ENCODE data around the gene HACD3.
"Not testable (repeated sequence)": the region's sequence is repeated elsewhere in the genome, so short reads cannot be mapped to it uniquely, and the experiment has no call there.

HACD3 gene

DNA sequence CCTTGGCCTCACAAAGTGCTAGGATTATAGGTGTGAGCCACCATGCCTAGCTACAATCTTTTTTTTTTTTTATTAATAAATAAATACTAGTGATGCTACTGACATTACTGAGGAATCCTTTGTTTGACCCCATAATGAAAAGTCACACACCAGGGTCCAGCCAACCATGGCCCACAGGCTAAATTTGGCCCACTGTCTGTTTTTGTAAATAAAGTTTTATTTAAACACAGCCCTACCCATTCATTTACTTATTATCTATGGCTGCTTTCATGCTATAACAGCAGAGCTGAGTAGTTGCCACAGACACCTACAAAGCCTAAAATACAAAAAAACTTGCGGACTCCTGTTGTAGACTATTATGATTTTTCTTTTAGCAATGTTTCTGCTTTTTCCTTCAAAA, 73.3 kb downstream of the HACD3 start:
- no peak for DNase-seq

GRCh38 chr15:65610871-65611718, 80.8 kb downstream of the HACD3 start, which contains the start of gene INTS14:
Gene INTS14 (minus strand): TSS chr15:65611131. CDS start chr15:65607380, 3,751 bp downstream.
- peak; percentile 98 to 99 for DNase-seq

GRCh38 chr15:65611888-65612615, 81.8 kb downstream of the HACD3 start:
- no peak for DNase-seq

DNA sequence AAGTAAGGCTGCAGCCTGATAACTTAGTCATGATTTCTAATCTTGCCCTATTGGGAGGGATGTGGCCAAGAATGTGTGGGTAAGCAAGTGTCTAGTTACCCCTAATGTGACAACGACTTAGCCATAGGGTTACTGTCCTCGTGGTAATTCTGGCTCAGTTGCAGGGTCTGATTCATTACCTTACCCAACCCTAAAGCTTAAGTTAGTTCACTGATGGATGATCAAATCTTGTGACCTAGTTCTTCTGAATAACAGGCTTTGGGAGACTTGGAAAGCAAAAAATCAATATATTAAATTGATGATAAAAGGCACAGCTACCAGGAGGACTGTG, 82.3 kb downstream of the HACD3 start:
- no peak for DNase-seq

DNA sequence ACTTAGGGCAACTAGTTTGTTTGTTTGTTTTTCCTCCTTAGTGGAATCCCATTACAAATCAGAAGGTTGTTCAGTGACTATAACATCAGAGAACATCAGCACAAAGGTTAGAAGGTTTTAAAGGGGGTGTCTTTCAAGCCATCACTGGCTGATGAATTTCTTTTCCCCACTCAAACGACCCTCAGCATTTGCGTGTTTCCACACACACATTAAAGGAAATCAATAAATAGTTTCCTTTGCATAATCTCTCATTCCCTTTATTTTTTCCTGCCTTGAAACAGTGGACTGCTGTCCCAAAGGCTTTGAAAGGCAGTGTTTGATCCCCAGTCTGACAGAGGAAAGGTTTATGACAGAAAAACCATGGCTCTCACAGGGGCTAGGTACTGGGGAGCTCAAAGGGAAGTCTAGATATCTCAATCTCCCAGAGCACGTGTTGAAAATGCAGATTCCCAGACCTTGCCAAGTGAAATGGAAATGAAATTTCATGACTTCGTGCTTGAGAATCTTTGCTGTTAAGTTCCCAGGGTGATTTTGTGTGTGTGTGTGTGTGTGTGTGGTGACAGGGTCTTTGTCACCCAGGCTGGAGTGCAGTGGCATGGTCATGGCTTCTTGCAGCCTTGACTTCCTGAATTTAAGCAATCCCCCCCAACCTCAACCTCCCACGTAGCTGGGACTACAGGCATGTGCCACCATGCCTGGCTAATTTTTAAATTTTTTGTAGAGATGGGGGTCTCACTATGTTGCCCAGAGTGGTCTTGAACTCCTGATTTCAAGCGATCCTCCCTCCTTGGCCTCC, 82.9 kb downstream of the HACD3 start:
- no peak for DNase-seq

DNA sequence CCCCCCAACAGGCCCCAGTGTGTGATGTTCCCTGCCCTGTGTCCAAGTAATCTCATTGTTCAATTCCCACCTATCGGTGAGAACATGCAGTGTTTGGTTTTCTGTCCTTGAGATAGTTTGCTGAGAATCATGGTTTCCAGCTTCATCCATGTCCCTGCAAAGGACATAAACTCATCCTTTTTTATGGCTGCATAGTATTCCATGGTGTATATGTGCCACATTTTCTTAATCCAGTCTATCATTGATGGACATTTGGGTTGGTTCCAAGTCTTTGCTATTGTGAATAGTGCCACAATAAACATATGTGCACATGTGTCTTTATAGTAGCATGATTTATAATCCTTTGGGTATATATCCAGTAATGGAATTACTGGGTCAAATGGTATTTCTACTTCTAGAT, 85.6 kb downstream of the HACD3 start:
- not testable (repeated sequence) for DNase-seq

DNA sequence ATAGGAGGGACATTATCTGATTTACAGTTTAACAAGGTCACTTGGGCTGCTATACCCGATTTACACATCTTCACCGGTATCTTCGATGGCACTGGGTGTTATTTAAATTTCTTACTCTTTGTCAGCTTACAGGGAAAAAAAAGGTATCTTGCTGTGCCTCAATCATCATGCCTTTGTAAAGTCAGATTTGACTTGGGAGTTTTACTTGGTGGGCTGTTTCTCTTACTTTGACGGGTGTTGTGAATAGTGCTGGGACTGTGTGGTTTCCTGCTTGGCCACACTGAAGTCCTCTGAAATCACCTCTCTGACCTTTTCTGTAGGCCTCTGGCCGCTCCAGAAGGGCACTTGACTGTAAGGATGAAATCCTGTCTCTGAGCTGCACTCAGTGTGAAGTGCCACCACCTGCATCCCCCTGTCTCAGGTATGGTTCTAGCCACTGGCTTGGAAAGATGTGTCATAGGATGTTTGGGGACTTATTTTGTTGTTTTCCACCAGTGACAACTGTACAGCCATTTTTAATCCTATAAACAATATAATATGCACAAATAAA, 88.4 kb downstream of the HACD3 start:
- no peak for DNase-seq

- no peak for DNase-seq
Measured at GRCh38 chr15:65619626-65620290, 89.5 kb downstream of the HACD3 start.

DNA sequence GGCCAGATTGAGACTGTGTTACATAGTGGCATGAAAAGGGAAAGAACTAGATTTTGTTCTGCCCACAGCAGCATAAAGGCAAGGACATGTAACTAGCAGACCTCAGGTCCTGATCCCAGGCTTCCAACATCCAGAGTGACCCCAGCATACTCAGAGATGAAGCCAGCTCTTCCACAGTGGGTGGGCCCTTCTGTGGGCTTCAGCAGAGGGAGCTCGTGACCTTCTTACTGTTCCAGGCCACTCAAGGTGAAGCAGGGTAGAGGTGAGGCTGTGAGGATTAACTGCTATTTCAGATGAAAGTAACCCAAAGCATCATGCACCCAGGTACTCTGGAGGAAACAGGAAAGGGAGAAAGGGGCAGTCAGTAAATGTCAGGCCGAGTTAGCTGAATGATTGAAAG, 90.6 kb downstream of the HACD3 start:
- no peak for DNase-seq

DNA sequence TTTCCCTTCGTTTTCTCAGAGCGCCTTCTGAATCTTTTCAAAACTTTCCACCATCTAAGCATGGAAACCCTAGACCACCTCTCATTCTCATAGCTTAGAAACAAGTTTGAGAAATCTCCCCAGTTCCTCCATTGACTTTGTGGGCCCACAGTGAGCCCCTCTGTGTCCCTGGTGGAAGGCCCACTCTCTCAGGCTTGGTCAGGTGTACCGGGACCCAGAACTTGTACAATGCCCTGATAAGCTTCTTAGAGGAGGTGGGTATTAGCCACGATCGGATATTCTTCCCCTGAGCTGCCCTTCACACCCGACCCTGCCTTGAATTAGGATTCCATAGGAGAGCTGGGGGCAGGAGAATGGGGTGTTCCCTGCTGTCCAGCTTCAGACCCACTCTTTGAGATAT, 91.4 kb downstream of the HACD3 start, which contains the start of gene SLC24A1:
Gene SLC24A1, plus strand, starts transcription at position 301 of the 400 bp plus-strand sequence. CDS start 2,143 bp downstream, outside the sequence.
- DNase-seq, result no peak

DNA sequence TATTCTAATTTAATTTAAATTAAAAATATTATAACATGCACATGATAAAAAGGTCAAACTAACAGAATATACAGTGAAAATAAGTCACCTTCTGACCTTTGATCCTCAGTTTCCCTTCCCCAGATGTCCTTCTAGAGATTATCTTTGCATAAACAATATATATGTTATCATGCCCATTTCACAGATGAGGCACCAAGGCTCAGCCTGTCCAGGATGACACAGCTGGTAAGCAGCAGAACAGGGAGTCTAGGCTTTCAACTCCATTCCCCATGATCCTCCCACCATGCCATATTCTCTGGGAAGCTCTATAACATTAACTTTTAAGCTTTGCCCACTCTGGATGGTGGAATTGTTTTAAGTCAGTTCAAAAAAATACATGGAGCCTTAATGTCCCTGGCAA, 92.8 kb downstream of the HACD3 start:
- no peak for DNase-seq

DNA sequence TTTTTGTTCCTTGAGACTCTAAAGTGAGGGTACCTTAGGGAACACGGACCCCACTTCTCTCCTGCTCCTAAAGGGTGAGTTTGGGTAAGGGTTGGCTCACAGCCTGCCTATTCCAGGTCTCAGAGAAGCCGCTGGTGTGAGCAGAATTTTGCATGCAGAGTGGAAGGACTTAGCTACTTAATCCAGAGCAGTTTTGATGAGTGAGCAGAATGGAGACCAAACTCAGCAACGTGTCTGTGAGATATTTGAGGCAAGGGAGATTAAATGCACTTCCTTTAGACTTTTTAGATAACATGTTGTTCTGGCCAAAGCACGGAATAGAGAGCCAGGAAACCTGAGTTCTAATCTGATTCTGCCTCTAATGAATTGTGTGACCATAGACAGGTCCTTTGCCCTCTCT, 96.6 kb downstream of the HACD3 start:
- DNase-seq, result no peak
